NT2/D1 (cell line): Measurements from ENCODE around the gene GDPD4.

Experiments used
- DNase-seq: peaks from one replicate; pipeline ENCODE4 v3.0.0-alpha.2; 2011; ENCODE audit warnings: low read depth, low spot score
- H3K27me3 ChIP-seq: 2 replicates; pipeline ENCODE4 v1.6.0; 2011; ENCODE audit warnings: mild to moderate bottlenecking; ENCODE audit not compliant: insufficient read length, insufficient read depth
- H3K36me3 ChIP-seq: 2 replicates; pipeline ENCODE4 v1.6.1; 2011; ENCODE audit warnings: mild to moderate bottlenecking, low read length, mixed read lengths; ENCODE audit not compliant: insufficient read depth, insufficient read length
- H3K4me1 ChIP-seq: 2 replicates; pipeline ENCODE4 v1.5.1; 2011; ENCODE audit not compliant: insufficient read depth, insufficient read length
- H3K4me3 ChIP-seq: 2 replicates; pipeline ENCODE4 v1.5.1; 2011; ENCODE audit warnings: low read depth; ENCODE audit not compliant: insufficient read length
- H3K9ac ChIP-seq: 2 replicates; pipeline ENCODE4 v1.6.0; 2011; ENCODE audit warnings: low read depth; ENCODE audit not compliant: insufficient read length
- H3K9me3 ChIP-seq: 2 replicates; pipeline ENCODE4 v1.5.1; 2011; ENCODE audit warnings: mild to moderate bottlenecking, low read length; ENCODE audit not compliant: insufficient read depth
- SUZ12 ChIP-seq: IDR thresholded peaks from 2 replicates; pipeline ENCODE4 v1.6.1; 2011; ENCODE audit not compliant: insufficient read length, insufficient read depth; ENCODE audit errors: extremely low read depth
- YY1 ChIP-seq: IDR thresholded peaks from 2 replicates; pipeline ENCODE4 v1.6.1; 2011; ENCODE audit not compliant: insufficient read length, insufficient read depth
- ZNF274 ChIP-seq: IDR thresholded peaks from 2 replicates; pipeline ENCODE4 v1.6.1; 2011; ENCODE audit warnings: mild to moderate bottlenecking, low read depth, low read length

GDPD4 gene

GRCh38 chr11:77322926-77323590, 21.6 kb upstream of the GDPD4 start:
- no peak overlapping the region for H3K4me3 ChIP-seq
- peaks cover 24% of the 10 kb centered on the region for H3K36me3 ChIP-seq
- no peaks in the 10 kb centered on the region for H3K9me3 ChIP-seq
- DNase-seq = no peak
- H3K27me3 ChIP-seq = no peaks in the 10 kb centered on the region
- no peak overlapping the region for H3K9ac ChIP-seq
- no peaks in the 10 kb centered on the region for H3K4me1 ChIP-seq
- TF ChIP-seq SUZ12 (no peak), ZNF274 (no peak), YY1 (no peak)

DNA sequence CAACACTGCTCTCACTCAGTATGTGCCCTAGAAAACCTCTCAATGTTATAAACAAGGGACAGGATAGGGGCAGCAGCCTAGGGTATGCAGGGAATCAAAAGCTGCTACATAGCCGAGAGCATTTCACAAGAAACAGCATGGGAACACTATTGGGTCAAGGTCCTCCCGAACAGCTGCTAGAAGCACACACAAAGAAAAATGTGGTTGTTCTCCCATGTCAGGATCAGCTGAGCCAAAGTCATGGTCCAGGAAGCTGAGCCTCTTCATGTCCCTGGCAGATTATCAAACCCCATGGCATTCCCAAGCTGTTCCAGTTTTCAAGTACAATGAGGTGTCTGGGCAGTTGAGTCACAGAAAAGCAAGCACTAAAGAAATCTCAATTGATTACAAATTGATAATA, 21.0 kb upstream of the GDPD4 start:
- H3K36me3 ChIP-seq = peaks cover 24% of the 10 kb centered on the region

DNA sequence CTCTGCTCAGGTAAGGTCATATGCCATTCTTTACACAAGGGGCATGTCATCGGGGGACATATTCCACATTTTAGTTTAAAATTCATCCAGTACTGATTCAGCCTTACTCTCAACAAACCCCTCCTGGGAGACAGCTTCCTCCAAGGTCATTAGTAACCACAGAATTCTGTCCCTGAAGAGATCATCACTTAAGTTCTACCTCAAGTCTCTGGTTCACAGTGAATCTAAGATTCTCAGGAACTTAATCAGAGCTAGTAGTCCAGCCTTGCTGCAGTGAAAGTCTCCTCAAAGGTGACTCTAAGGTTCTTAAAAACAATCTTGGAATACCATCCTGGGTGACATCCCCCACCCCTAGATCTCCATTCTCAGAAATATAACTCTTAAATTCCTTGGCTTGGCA, 18.9 kb upstream of the GDPD4 start:
- Histone ChIP-seq H3K9ac (no peak overlapping the region), H3K4me1 (no peaks in the 10 kb centered on the region), H3K4me3 (no peak overlapping the region), H3K9me3 (no peaks in the 10 kb centered on the region), H3K36me3 (peaks cover 21% of the 10 kb centered on the region), H3K27me3 (no peaks in the 10 kb centered on the region)
- TF ChIP-seq SUZ12 = no peak
- no peak for TF ChIP-seq ZNF274
- TF ChIP-seq YY1 = no peak
- no peak for DNase-seq

More for the DNA sequence above, 21.0 kb upstream of the GDPD4 start:
- DNase-seq = no peak
- Histone ChIP-seq H3K27me3 (no peaks in the 10 kb centered on the region), H3K9ac (no peak overlapping the region), H3K4me3 (no peak overlapping the region), H3K9me3 (no peaks in the 10 kb centered on the region), H3K4me1 (no peaks in the 10 kb centered on the region)
- TF ChIP-seq ZNF274 (no peak), YY1 (no peak), SUZ12 (no peak)

GRCh38 chr11:77318600-77318999, 17.1 kb upstream of the GDPD4 start:
- Histone ChIP-seq H3K9me3 (no peaks in the 10 kb centered on the region), H3K36me3 (peaks cover 21% of the 10 kb centered on the region), H3K27me3 (no peaks in the 10 kb centered on the region), H3K9ac (no peak overlapping the region), H3K4me1 (no peaks in the 10 kb centered on the region), H3K4me3 (no peak overlapping the region)
- no peak for TF ChIP-seq ZNF274
- TF ChIP-seq SUZ12 = no peak
- DNase-seq = no peak

GRCh38 chr11:77316733-77317342, 15.4 kb upstream of the GDPD4 start:
- Histone ChIP-seq H3K4me1 (no peaks in the 10 kb centered on the region), H3K9ac (no peak overlapping the region), H3K36me3 (peaks cover 7% of the 10 kb centered on the region), H3K4me3 (no peak overlapping the region), H3K9me3 (no peaks in the 10 kb centered on the region), H3K27me3 (no peaks in the 10 kb centered on the region)
- no peak for DNase-seq
- TF ChIP-seq SUZ12 (no peak), YY1 (no peak), ZNF274 (no peak)

- TF ChIP-seq SUZ12 = no peak
- no peak for TF ChIP-seq YY1
- no peak for TF ChIP-seq ZNF274
- no peak overlapping the region for H3K9ac ChIP-seq
- no peaks in the 10 kb centered on the region for H3K36me3 ChIP-seq
- H3K4me1 ChIP-seq = no peaks in the 10 kb centered on the region
- no peak overlapping the region for H3K4me3 ChIP-seq
- no peaks in the 10 kb centered on the region for H3K27me3 ChIP-seq
- DNase-seq = no peak
- H3K9me3 ChIP-seq = no peaks in the 10 kb centered on the region
Measured at GRCh38 chr11:77312107-77312506, 10.6 kb upstream of the GDPD4 start.

GRCh38 chr11:77311701-77312100, 10.2 kb upstream of the GDPD4 start:
- no peaks in the 10 kb centered on the region for H3K4me1 ChIP-seq
- H3K9ac ChIP-seq = no peak overlapping the region
- no peak overlapping the region for H3K4me3 ChIP-seq
- no peaks in the 10 kb centered on the region for H3K9me3 ChIP-seq
- no peak for DNase-seq
- no peaks in the 10 kb centered on the region for H3K27me3 ChIP-seq
- H3K36me3 ChIP-seq = no peaks in the 10 kb centered on the region
- TF ChIP-seq ZNF274 (no peak), SUZ12 (no peak), YY1 (no peak)
